ENCODE data around the gene UBE2G2. TPM values are rescaled to one million over a fixed set of nuclear protein-coding genes. Genes with fewer than 3 reads are reported as not detected.

Gene UBE2G2
- total RNA-seq, 4 donors from 2014 or later, result 90.4 to 127 (median 95.3) TPM

DNA sequence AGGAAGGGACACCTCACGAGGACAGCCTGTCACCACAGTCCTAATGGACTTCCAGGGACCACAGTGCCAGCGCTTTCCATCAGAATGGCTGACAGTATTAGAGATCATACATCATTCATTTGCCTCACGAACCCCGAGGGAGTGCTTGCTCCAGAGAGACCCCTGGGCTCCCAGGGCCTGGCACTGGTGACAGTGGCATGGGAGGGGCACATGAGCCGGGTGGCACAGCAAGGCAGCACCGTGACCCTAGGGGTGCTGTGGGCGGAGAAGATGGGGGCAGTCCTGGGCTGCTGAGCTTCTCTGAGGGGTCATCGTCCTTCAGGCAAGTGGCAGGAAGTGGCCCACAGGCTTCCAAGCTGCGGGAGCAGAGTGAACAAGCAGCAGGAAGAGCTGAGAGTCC, 73.9 kb downstream of the UBE2G2 start:
- Histone ChIP-seq H3K36me3 (no peaks in the 10 kb centered on the region), H3K4me1 (peaks cover 0 to 6% of the 10 kb centered on the region in 2 donors), H3K27ac (no peak overlapping the region), H3K9me3 (no peaks in the 10 kb centered on the region), H3K27me3 (peaks cover 11% of the 10 kb centered on the region), H3K4me3 (replicated peaks in 1 of 3) (no peak overlapping the region)
- intact Hi-C loops (cut with DNase I), result no loop called here
- TF ChIP-seq, protein P1, sequence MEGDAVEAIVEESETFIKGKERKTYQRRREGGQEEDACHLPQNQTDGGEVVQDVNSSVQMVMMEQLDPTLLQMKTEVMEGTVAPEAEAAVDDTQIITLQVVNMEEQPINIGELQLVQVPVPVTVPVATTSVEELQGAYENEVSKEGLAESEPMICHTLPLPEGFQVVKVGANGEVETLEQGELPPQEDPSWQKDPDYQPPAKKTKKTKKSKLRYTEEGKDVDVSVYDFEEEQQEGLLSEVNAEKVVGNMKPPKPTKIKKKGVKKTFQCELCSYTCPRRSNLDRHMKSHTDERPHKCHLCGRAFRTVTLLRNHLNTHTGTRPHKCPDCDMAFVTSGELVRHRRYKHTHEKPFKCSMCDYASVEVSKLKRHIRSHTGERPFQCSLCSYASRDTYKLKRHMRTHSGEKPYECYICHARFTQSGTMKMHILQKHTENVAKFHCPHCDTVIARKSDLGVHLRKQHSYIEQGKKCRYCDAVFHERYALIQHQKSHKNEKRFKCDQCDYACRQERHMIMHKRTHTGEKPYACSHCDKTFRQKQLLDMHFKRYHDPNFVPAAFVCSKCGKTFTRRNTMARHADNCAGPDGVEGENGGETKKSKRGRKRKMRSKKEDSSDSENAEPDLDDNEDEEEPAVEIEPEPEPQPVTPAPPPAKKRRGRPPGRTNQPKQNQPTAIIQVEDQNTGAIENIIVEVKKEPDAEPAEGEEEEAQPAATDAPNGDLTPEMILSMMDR (IDR thresholded peaks at IDR 0.05), result no peak
- no peak for TF ChIP-seq POLR2A (IDR thresholded peaks at IDR 0.05)
- 73 to 79% methylated on average over 7 to 8 of the region's 9 CpGs for WGBS, 2 donors
- DNase-seq, result no peak

DNA sequence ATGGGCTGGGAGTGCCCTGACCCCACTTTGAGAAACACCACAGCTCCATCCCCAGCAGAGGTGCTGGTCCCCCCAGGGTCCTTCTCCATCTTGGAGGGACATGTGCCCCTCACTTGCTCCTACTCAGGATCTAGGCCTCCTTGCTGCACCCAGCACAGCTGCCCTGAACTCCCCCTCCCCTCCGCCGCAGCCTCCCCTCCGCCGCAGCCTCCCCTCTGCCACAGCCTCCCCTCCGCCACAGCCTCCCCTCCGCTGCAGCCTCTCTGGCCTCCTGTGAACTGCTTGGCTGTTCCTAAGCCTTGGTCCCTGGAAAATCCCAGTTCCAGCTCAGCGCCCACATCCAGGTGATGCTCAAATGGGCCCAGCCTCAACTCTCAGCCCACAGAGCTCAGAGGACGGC, 74.3 kb downstream of the UBE2G2 start:
- Histone ChIP-seq H3K4me1 (peaks cover 0 to 6% of the 10 kb centered on the region in 2 donors), H3K27me3 (peaks cover 14% of the 10 kb centered on the region), H3K36me3 (no peaks in the 10 kb centered on the region), H3K4me3 (replicated peaks in 1 of 3) (no peak overlapping the region), H3K27ac (no peak overlapping the region), H3K9me3 (no peaks in the 10 kb centered on the region)
- TF ChIP-seq, protein P1 (IDR thresholded peaks at IDR 0.05), result no peak
- TF ChIP-seq POLR2A (IDR thresholded peaks at IDR 0.05), result no peak
- DNase-seq, result no peak
- intact Hi-C loops (cut with DNase I), result no loop called here
- 95 to 98% methylated on average over 7 to 8 of the region's 8 CpGs for WGBS, 2 donors

DNA sequence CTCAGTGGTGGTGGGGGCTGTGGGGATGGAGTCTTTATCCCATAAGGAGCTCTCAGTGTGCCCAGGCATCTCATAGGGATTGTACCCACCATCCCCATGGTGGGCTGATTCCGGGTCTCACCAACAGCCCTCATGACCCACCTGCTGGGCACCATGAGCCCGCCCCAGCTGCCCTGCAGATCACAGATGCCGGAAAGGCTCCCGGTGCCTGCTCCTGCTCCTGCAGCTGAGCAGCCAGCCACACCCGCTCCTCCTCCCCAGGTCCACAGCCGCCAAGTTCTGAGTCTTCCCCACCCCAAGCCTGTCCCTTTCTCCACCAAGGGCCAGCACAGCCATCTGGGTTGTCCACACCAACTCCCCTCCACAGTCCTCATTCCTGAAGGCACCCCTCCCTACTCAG, 74.8 kb downstream of the UBE2G2 start:
- Histone ChIP-seq H3K36me3 (no peaks in the 10 kb centered on the region), H3K27ac (no peak overlapping the region), H3K9me3 (no peaks in the 10 kb centered on the region), H3K4me1 (peaks cover 0 to 6% of the 10 kb centered on the region in 2 donors), H3K4me3 (replicated peaks in 1 of 3) (no peak overlapping the region), H3K27me3 (peaks cover 14% of the 10 kb centered on the region)
- no peak for DNase-seq
- 78 to 85% methylated on average over 6 of the region's 6 CpGs for WGBS, 2 donors
- intact Hi-C loops (cut with DNase I), result no loop called here
- TF ChIP-seq, protein P1 (IDR thresholded peaks at IDR 0.05), result no peak
- no peak for TF ChIP-seq POLR2A (IDR thresholded peaks at IDR 0.05)

DNA sequence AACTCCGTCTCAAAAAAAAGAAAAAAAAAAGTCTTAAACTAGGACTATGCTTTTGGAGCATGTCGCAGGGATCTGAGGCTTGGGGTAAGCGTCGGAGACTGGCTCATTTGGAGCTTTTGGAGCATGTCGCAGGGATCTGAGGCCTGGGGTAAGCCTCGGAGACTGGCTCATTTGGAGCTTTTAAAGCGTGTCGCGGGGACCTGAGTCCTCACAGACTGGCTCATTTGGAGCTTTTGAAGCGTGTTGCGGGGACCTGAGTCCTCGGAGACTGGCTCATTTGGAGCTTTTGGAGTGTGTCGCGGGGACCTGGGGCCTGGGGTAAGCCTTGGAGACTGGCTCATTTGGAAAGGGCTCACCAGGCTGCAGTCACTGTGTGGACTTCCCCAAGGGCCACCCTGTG, 76.7 kb downstream of the UBE2G2 start:
- Histone ChIP-seq H3K4me3 (replicated peaks in 1 of 3) (no peak overlapping the region), H3K27me3 (peaks cover 14% of the 10 kb centered on the region), H3K4me1 (peaks cover 0 to 6% of the 10 kb centered on the region in 2 donors), H3K9me3 (no peaks in the 10 kb centered on the region), H3K27ac (no peak overlapping the region), H3K36me3 (no peaks in the 10 kb centered on the region)
- TF ChIP-seq POLR2A (IDR thresholded peaks at IDR 0.05), result no peak
- TF ChIP-seq, protein P1 (IDR thresholded peaks at IDR 0.05), result no peak
- intact Hi-C loops (cut with DNase I), result no loop called here
- no peak for DNase-seq
- 92 to 94% methylated on average over 14 of the region's 14 CpGs for WGBS, 2 donors

DNA sequence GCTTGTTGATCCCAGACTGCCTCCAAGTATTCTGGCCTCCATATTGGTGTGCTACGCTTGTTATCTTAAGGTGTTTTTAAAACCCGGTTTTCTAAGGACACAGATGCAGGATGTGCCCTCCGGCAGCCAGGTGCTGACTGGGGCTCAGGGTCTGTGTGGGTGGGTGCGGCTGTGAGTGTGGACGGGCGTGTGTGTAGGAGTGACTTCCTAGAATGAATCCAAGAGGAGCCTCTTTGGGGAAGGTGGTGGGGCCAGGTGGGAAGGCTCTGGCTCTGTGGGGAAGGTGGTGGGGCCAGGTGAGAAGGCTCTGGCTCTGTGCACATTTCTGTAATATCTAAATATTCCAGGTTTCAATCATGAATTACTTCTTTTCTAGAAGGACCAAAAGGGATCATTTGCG, 77.4 kb downstream of the UBE2G2 start:
- no peaks in the 10 kb centered on the region for H3K36me3 ChIP-seq
- no peak overlapping the region for H3K4me3 ChIP-seq (replicated peaks in 1 of 3)
- TF ChIP-seq, protein P1 (IDR thresholded peaks at IDR 0.05), result no peak
- TF ChIP-seq POLR2A (IDR thresholded peaks at IDR 0.05), result no peak
- H3K27ac ChIP-seq, result no peak overlapping the region
- peaks cover 0 to 6% of the 10 kb centered on the region in 2 donors for H3K4me1 ChIP-seq
- H3K27me3 ChIP-seq, result peaks cover 14% of the 10 kb centered on the region
- DNase-seq, result no peak
- 84 to 94% methylated on average over 6 to 7 of the region's 7 CpGs for WGBS, 2 donors
- H3K9me3 ChIP-seq, result no peaks in the 10 kb centered on the region
- intact Hi-C loops (cut with DNase I), result no loop called here
